ENCODE results near the gene CREB5.
"Not testable (repeated sequence)": the region's sequence is repeated elsewhere in the genome, so short reads cannot be mapped to it uniquely, and the experiment has no call there.

The CREB5 gene

GRCh38 chr7:28382144-28382543 is 30.2 kb upstream of the CREB5 start:
- Histone ChIP-seq H3K4me3 (ENCODE audit: low read depth in 1 of 2, low read length in 2 of 2) (no peak overlapping the region), H3K4me1 (ENCODE audit: control insufficient read depth in 1 of 2, insufficient read depth in 2 of 2, low read length in 2 of 2) (no peaks in the 10 kb centered on the region), H3K27ac (ENCODE audit: low read depth, low read length) (no peak overlapping the region), H3K9ac (ENCODE audit: low read depth in 1 of 2, low read length in 2 of 2) (no peak overlapping the region), H3K27me3 (ENCODE audit: control insufficient read depth in 1 of 2, insufficient read depth in 2 of 2, low read length in 2 of 2) (peaks cover 0 to 3% of the 10 kb centered on the region in 2 donors), H3K36me3 (ENCODE audit: control insufficient read depth in 1 of 2, insufficient read depth in 2 of 2, low read length in 2 of 2) (no peaks in the 10 kb centered on the region), H3K9me3 (ENCODE audit: control insufficient read depth in 1 of 2, low read length in 2 of 2) (no peaks in the 10 kb centered on the region)

DNA sequence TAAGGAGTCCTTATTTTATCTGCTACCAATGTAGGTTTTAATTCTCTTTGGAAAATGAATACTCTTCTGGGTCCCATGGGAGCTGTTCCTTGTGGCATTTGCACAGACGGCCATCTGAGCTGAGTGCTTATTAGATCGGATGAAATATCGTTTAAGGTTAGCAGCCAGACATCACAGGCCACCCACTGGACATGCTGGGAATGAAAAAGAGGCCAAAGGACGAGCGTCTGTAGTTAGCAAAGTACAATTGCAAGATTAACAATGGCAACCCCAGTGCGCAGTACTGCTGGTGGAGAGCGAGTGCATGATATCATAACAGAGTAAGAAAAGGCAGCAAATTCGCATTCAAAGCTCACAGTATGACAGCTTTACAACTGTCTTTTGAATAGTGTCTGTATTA is 28.3 kb upstream of the CREB5 start:
- no peaks in the 10 kb centered on the region for H3K36me3 ChIP-seq (ENCODE audit: control insufficient read depth in 1 of 2, insufficient read depth in 2 of 2, low read length in 2 of 2)
- no peak overlapping the region for H3K9ac ChIP-seq (ENCODE audit: low read depth in 1 of 2, low read length in 2 of 2)
- H3K4me3 ChIP-seq (ENCODE audit: low read depth in 1 of 2, low read length in 2 of 2): no peak overlapping the region
- H3K9me3 ChIP-seq (ENCODE audit: control insufficient read depth in 1 of 2, low read length in 2 of 2): no peaks in the 10 kb centered on the region
- no peaks in the 10 kb centered on the region for H3K4me1 ChIP-seq (ENCODE audit: control insufficient read depth in 1 of 2, insufficient read depth in 2 of 2, low read length in 2 of 2)
- H3K27ac ChIP-seq (ENCODE audit: low read depth, low read length): no peak overlapping the region
- peaks cover 0 to 3% of the 10 kb centered on the region in 2 donors for H3K27me3 ChIP-seq (ENCODE audit: control insufficient read depth in 1 of 2, insufficient read depth in 2 of 2, low read length in 2 of 2)

- no peak overlapping the region for H3K27ac ChIP-seq (ENCODE audit: low read depth, low read length)
Observed at GRCh38 chr7:28389504-28390395, 22.6 kb upstream of the CREB5 start.

DNA sequence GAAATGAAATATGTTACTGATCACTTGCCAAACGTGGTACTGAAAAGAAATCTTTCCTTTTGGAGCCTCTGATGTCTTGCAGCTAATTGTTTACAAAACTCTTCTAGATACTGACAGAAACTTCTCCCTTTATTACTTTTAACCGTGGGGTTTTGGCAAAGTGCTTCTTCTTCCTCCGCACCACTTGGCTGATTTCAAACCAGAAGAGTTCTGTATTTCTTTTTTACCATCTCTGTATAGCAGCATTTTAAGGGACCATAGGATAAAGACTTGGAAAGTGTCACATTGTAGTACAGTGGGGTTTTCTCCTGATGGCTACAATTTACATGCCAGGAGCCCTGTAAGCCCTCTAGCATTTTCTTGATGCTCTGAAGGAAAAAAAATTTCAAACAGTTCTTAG is 21.9 kb upstream of the CREB5 start:
- Histone ChIP-seq H3K36me3 (ENCODE audit: control insufficient read depth in 1 of 2, insufficient read depth in 2 of 2, low read length in 2 of 2) (no peaks in the 10 kb centered on the region), H3K4me3 (ENCODE audit: low read depth in 1 of 2, low read length in 2 of 2) (no peak overlapping the region), H3K9me3 (ENCODE audit: control insufficient read depth in 1 of 2, low read length in 2 of 2) (no peaks in the 10 kb centered on the region), H3K27ac (ENCODE audit: low read depth, low read length) (no peak overlapping the region), H3K27me3 (ENCODE audit: control insufficient read depth in 1 of 2, insufficient read depth in 2 of 2, low read length in 2 of 2) (peaks cover 0 to 7% of the 10 kb centered on the region in 2 donors), H3K4me1 (ENCODE audit: control insufficient read depth in 1 of 2, insufficient read depth in 2 of 2, low read length in 2 of 2) (no peaks in the 10 kb centered on the region), H3K9ac (ENCODE audit: low read depth in 1 of 2, low read length in 2 of 2) (no peak overlapping the region)

More at GRCh38 chr7:28389504-28390395, 22.6 kb upstream of the CREB5 start:
- Histone ChIP-seq H3K9ac (ENCODE audit: low read depth in 1 of 2, low read length in 2 of 2) (no peak overlapping the region), H3K4me1 (ENCODE audit: control insufficient read depth in 1 of 2, insufficient read depth in 2 of 2, low read length in 2 of 2) (no peaks in the 10 kb centered on the region), H3K4me3 (ENCODE audit: low read depth in 1 of 2, low read length in 2 of 2) (no peak overlapping the region), H3K9me3 (ENCODE audit: control insufficient read depth in 1 of 2, low read length in 2 of 2) (no peaks in the 10 kb centered on the region), H3K36me3 (ENCODE audit: control insufficient read depth in 1 of 2, insufficient read depth in 2 of 2, low read length in 2 of 2) (no peaks in the 10 kb centered on the region), H3K27me3 (ENCODE audit: control insufficient read depth in 1 of 2, insufficient read depth in 2 of 2, low read length in 2 of 2) (peaks cover 0 to 7% of the 10 kb centered on the region in 2 donors)

GRCh38 chr7:28392289-28392688 is 20.0 kb upstream of the CREB5 start:
- Histone ChIP-seq H3K4me3 (ENCODE audit: low read depth in 1 of 2, low read length in 2 of 2) (no peak overlapping the region), H3K9me3 (ENCODE audit: control insufficient read depth in 1 of 2, low read length in 2 of 2) (no peaks in the 10 kb centered on the region), H3K36me3 (ENCODE audit: control insufficient read depth in 1 of 2, insufficient read depth in 2 of 2, low read length in 2 of 2) (no peaks in the 10 kb centered on the region), H3K9ac (ENCODE audit: low read depth in 1 of 2, low read length in 2 of 2) (no peak overlapping the region), H3K4me1 (ENCODE audit: control insufficient read depth in 1 of 2, insufficient read depth in 2 of 2, low read length in 2 of 2) (no peaks in the 10 kb centered on the region), H3K27me3 (ENCODE audit: control insufficient read depth in 1 of 2, insufficient read depth in 2 of 2, low read length in 2 of 2) (peaks cover 0 to 7% of the 10 kb centered on the region in 2 donors), H3K27ac (ENCODE audit: low read depth, low read length) (no peak overlapping the region)

GRCh38 chr7:28395404-28395803 is 16.9 kb upstream of the CREB5 start:
- no peaks in the 10 kb centered on the region for H3K36me3 ChIP-seq (ENCODE audit: control insufficient read depth in 1 of 2, insufficient read depth in 2 of 2, low read length in 2 of 2)
- H3K9me3 ChIP-seq (ENCODE audit: control insufficient read depth in 1 of 2, low read length in 2 of 2): no peaks in the 10 kb centered on the region
- H3K4me3 ChIP-seq (ENCODE audit: low read depth in 1 of 2, low read length in 2 of 2): no peak overlapping the region
- no peak overlapping the region for H3K27ac ChIP-seq (ENCODE audit: low read depth, low read length)
- no peak overlapping the region for H3K9ac ChIP-seq (ENCODE audit: low read depth in 1 of 2, low read length in 2 of 2)
- H3K27me3 ChIP-seq (ENCODE audit: control insufficient read depth in 1 of 2, insufficient read depth in 2 of 2, low read length in 2 of 2): peaks cover 0 to 6% of the 10 kb centered on the region in 2 donors
- H3K4me1 ChIP-seq (ENCODE audit: control insufficient read depth in 1 of 2, insufficient read depth in 2 of 2, low read length in 2 of 2): no peaks in the 10 kb centered on the region

DNA sequence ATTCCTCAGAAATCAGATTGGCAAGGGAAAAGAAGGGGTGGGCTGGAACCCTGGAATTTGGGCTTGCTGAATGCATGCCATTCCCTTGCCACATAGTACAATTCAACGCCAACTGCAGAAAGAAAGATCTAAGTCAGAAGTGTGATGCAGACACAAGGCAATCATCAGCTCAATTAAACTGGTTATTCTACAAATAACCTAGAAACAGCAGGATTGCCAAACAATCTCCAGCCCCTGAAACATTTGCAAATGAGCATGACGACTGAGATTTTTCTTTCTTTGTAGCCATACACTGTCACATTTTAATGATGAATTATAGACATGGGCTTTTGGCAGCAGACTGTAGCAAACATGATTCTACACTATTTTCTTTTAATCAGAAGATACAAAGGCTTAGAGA is 16.5 kb upstream of the CREB5 start:
- no peak overlapping the region for H3K9ac ChIP-seq (ENCODE audit: low read depth in 1 of 2, low read length in 2 of 2)
- H3K9me3 ChIP-seq (ENCODE audit: control insufficient read depth in 1 of 2, low read length in 2 of 2): no peaks in the 10 kb centered on the region
- no peaks in the 10 kb centered on the region for H3K36me3 ChIP-seq (ENCODE audit: control insufficient read depth in 1 of 2, insufficient read depth in 2 of 2, low read length in 2 of 2)
- no peaks in the 10 kb centered on the region for H3K4me1 ChIP-seq (ENCODE audit: control insufficient read depth in 1 of 2, insufficient read depth in 2 of 2, low read length in 2 of 2)
- H3K27ac ChIP-seq (ENCODE audit: low read depth, low read length): no peak overlapping the region
- H3K4me3 ChIP-seq (ENCODE audit: low read depth in 1 of 2, low read length in 2 of 2): no peak overlapping the region
- peaks cover 0 to 3% of the 10 kb centered on the region in 2 donors for H3K27me3 ChIP-seq (ENCODE audit: control insufficient read depth in 1 of 2, insufficient read depth in 2 of 2, low read length in 2 of 2)

GRCh38 chr7:28397141-28397540 is 15.2 kb upstream of the CREB5 start:
- Histone ChIP-seq H3K4me3 (ENCODE audit: low read depth in 1 of 2, low read length in 2 of 2) (no peak overlapping the region), H3K9ac (ENCODE audit: low read depth in 1 of 2, low read length in 2 of 2) (no peak overlapping the region), H3K27me3 (ENCODE audit: control insufficient read depth in 1 of 2, insufficient read depth in 2 of 2, low read length in 2 of 2) (no peaks in the 10 kb centered on the region), H3K36me3 (ENCODE audit: control insufficient read depth in 1 of 2, insufficient read depth in 2 of 2, low read length in 2 of 2) (no peaks in the 10 kb centered on the region), H3K4me1 (ENCODE audit: control insufficient read depth in 1 of 2, insufficient read depth in 2 of 2, low read length in 2 of 2) (no peaks in the 10 kb centered on the region), H3K9me3 (ENCODE audit: control insufficient read depth in 1 of 2, low read length in 2 of 2) (no peaks in the 10 kb centered on the region), H3K27ac (ENCODE audit: low read depth, low read length) (no peak overlapping the region)

- Histone ChIP-seq H3K4me1 (ENCODE audit: control insufficient read depth in 1 of 2, insufficient read depth in 2 of 2, low read length in 2 of 2) (no peaks in the 10 kb centered on the region), H3K9ac (ENCODE audit: low read depth in 1 of 2, low read length in 2 of 2) (no peak overlapping the region), H3K27me3 (ENCODE audit: control insufficient read depth in 1 of 2, insufficient read depth in 2 of 2, low read length in 2 of 2) (no peaks in the 10 kb centered on the region), H3K36me3 (ENCODE audit: control insufficient read depth in 1 of 2, insufficient read depth in 2 of 2, low read length in 2 of 2) (no peaks in the 10 kb centered on the region), H3K27ac (ENCODE audit: low read depth, low read length) (no peak overlapping the region), H3K9me3 (ENCODE audit: control insufficient read depth in 1 of 2, low read length in 2 of 2) (no peaks in the 10 kb centered on the region), H3K4me3 (ENCODE audit: low read depth in 1 of 2, low read length in 2 of 2) (no peak overlapping the region)
Observed at GRCh38 chr7:28400838-28401360, 11.4 kb upstream of the CREB5 start.

DNA sequence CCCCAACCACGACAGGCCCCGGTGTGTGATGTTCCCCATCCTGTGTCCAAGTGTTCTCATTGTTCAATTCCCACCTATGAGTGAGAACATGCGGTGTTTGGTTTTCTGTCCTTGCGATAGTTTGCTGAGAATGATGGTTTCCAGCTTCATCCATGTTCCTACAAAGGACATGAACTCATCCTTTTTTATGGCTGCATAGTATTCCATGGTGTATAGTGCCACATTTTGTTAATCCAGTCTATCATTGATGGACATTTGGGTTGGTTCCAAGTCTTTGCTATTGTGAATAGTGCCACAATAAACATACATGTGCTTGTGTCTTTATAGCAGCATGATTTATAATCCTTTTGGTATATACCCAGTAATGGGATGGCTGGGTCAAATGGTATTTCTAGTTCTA is 10.8 kb upstream of the CREB5 start:
- H3K27ac ChIP-seq (ENCODE audit: low read depth, low read length); H3K9ac ChIP-seq (ENCODE audit: low read depth in 1 of 2, low read length in 2 of 2); H3K27me3 ChIP-seq (ENCODE audit: control insufficient read depth in 1 of 2, insufficient read depth in 2 of 2, low read length in 2 of 2); H3K4me1 ChIP-seq (ENCODE audit: control insufficient read depth in 1 of 2, insufficient read depth in 2 of 2, low read length in 2 of 2); H3K9me3 ChIP-seq (ENCODE audit: control insufficient read depth in 1 of 2, low read length in 2 of 2); H3K4me3 ChIP-seq (ENCODE audit: low read depth in 1 of 2, low read length in 2 of 2); H3K36me3 ChIP-seq (ENCODE audit: control insufficient read depth in 1 of 2, insufficient read depth in 2 of 2, low read length in 2 of 2): not testable (repeated sequence)
